Measurements from ENCODE around the gene PPFIBP2. TPM values are rescaled to one million over a fixed set of nuclear protein-coding genes. Genes with fewer than 3 reads are reported as not detected.

Gene PPFIBP2
- total RNA-seq, 1 experiment from 2014 or later, result 2.5 TPM

DNA sequence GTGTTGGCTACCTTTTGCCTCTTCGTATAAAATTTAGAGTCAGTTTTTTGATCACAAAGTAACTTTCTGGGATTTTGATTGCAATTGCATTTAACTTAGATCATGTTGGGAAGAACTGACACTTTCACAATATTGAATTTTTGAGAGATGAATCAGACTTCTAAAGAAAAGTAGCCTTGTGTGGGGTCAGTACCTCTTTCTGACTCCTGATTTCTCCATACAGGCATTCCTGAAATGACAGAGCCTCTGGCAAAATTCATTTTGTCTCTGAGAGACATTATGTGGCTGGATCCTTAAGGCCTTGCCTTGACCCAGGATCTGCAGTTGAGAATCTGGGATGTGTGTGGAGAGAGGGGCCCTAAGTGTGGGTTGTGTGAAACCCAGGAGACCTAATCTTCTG is 37.8 kb downstream of the PPFIBP2 start:
- peak; percentile 69 for DNase-seq (ENCODE audit: low read depth)

DNA sequence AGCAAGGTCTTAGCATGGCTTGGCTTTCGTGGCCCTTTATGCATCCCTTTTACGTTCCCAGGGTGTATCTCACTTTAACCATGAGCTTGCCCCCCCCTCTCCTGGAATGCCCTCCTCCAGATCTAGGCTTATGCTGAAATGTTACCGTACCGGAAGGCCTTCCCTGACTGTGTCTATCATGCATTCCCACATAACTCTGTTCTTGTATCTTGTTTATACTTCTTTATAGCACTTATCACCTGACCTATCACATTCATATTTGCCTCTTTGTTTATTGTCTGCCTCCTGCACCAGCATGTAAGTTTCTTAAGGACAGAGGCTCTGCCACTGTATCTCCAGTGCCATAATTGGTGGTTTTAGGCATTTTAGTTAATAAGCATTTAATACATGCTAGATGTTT is 38.9 kb downstream of the PPFIBP2 start:
- no peak for DNase-seq (ENCODE audit: low read depth)

DNA sequence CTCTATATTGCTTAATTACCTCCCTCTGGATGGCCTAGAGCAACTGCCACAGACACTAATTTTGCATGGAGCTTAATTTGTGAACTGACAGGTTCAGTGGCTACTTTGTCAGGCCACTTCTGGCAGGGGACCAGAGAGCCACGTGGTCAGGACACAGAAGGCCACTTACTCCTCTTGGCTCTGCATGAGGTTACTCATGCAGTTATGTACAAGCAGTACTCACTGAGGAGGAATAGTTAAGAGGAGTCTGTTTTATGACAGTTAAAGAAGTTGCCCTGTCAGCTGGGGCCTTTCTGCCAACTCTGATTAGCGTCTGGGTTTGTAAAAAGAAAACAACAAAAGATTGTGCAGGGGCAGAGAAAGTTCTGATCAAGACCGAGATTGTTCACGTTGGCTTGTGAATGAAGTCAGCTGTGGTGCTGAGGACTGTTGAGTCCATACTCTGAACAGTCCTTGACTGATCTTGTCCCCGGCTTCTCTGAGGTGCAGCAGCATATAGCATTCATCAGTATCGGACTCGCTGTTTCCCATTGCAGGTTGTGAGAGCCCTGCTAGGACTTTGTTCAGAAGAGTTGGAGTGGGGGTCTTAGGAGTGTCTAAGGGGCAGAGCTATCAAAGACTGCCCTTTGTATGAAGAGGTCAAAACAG is 41.4 kb downstream of the PPFIBP2 start:
- peak; percentile 44 for DNase-seq (ENCODE audit: low read depth)

DNA sequence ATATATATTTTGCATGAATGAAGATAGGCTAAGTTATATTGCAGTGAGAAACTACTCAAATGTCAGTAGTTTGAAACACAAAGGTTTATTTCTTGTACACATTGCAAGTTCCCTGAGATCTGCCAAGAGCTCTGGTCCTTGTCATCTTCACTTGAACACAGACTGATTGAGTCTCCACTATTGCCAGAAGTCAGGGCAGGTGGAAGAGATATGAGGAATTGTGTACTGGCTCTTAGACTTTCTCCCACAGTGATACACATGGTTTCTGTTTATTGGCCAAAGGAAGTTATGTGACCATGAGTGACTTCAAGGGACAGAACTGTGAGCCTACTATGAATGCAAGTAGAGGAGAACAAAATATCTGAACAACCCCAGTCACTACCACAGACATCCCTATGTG is 44.2 kb downstream of the PPFIBP2 start:
- DNase-seq (ENCODE audit: low read depth), result no peak

DNA sequence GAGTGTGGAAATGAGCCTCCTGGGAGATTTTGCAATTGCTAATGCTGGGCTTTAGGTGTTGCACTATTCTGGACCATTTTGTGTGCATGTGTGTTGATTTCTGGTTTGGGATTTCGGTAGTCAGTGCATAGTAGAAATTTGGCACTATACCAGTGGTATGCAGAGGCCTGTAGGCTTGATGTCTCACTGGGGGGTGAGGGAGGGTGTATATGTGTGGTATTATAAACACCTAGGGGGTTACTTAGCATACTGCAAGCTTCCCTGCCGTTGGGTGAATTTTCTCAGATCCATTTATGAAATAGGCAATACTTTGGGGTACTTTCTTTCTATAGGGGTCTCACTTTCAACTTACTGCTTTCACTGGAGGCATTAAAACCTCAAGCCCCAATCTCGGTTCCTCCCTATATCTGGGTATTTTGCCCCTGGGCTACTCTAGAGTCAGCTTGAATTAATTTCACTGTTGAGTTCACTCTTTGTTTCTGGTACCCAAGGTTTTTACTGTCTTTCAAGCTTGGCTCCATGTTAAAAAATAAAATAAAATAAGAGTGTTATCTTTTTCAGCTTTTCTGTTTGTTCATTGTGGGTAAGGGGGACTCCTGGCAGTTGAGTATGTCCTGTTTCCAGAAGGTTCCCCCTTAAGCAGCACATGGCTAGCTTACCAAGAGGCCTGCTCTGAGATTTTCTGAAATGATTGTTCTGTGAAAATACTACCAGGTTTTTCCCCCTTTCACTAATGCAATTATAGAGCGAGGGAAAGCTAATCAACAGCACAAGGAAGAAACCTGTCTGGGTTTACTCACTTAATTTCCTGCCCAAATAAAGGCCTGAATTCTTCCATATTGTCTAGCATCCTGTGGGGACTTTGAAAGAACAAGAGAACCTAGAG is 45.8 kb downstream of the PPFIBP2 start:
- no peak for DNase-seq (ENCODE audit: low read depth)

DNA sequence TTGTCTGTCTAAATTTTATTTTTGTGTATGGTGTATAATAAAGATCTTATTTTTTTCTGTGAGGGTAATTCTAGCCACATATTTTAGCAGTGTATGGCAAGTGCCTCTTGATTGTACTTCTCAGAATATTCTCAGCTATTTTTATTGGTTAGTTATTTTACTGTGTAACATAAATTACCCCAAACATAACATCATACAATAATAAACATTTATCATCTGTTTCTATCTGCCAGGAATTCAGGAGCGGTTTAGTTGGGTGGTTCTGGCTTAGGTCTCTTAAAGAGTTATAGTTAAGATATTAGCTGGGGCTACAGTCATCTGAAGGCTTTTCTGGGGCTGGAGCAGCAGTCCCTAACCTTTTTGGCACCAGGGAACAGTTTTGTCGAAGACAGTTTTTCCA is 47.8 kb downstream of the PPFIBP2 start:
- no peak for DNase-seq (ENCODE audit: low read depth)

DNA sequence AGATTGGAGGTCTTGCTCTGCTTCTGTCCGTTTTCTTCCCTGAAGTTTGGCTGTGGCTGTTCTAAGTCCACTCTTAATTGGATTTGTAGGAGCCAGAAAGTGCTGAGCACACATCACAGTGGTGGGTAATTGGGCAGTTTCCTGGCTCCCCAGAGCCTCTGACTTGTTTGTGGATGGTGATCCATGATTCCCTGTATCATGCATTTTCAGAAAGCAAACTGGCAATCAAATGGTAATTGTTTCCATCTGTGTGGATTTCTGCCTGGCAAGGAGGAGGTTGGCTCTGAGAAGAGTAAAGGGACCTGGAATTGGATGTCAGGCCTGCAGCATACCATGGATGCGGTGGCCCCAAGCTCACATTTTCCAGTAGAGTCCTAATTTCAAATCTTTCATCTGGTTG is 49.5 kb downstream of the PPFIBP2 start:
- no peak for DNase-seq (ENCODE audit: low read depth)

DNA sequence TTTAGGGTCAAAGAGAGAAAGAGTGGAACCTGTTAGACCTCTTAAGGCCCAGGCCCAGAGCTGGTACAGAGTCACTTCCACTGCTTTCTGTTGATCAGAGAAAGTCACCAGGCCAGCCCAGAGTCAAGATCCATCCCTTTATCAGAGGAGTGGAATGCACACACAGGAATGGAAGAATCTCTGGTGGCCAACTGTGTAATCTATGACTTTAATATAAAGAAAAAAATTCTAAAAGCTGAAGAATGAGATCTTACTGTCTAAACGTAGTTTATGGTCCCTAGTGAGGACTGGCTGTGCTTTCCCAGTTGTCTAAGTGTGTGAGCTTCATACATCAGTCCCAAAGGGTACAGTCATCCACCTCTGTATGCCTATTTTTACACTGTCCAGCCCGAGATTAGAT is 51.0 kb downstream of the PPFIBP2 start:
- DNase-seq (ENCODE audit: low read depth), result no peak

DNA sequence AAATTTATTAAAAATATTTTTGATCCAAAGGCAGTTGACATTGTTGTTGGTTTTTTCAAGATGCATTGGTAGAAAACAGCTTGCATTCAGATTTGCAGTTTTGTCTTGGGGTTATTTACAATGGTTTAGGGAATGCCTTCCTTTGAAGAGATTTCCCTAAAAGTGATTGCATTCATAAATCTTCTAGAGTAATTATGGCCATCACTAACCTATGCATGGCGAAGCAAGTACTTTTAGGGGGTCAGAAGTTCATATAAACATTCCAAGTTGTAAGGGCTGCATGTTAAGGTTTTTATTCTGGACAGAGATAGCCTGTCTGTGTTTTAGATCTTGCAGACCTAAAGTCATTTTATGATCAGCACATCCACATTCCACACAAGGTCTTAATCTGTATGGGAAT is 53.5 kb downstream of the PPFIBP2 start:
- DNase-seq (ENCODE audit: low read depth), result no peak

DNA sequence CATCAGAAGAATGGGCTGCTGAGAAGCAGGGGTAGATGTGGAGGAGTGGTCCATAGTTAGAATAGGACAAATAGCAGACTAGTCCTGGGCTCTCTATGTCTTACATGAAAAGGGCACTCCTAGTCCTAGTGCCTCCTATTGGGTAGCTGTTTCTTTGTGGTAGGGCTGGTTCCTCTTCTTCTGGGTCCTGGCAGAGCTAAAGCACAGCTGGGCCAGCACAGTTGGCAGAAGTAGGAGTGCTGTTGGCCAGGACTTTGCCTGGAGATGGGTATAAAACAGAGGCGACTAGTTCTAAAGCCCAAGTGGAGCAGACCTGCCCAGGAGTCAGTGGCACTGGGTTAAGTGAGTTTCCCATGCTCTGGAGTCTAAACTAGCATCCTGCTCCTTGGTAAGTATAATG is 55.2 kb downstream of the PPFIBP2 start:
- no peak for DNase-seq (ENCODE audit: low read depth)

DNA sequence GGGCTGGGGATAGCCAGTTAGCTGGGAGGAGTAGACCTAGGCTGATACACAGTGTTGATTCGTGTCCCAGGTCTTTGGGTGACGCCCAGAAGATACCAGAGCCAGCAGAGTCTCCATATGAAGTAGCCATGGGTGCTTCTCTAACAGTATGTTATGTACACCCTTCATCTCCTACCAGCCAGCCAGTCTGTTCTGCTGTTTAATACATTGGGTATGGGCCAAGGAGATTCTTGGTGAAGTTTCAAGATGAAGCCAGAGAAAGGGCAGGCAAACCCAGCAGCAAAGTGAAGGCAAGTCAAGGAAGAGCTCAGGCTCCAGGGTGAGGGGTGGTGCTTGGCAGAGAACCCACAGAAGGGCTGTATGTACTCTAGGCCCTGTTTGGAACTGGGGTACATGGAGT is 56.4 kb downstream of the PPFIBP2 start:
- no peak for DNase-seq (ENCODE audit: low read depth)

DNA sequence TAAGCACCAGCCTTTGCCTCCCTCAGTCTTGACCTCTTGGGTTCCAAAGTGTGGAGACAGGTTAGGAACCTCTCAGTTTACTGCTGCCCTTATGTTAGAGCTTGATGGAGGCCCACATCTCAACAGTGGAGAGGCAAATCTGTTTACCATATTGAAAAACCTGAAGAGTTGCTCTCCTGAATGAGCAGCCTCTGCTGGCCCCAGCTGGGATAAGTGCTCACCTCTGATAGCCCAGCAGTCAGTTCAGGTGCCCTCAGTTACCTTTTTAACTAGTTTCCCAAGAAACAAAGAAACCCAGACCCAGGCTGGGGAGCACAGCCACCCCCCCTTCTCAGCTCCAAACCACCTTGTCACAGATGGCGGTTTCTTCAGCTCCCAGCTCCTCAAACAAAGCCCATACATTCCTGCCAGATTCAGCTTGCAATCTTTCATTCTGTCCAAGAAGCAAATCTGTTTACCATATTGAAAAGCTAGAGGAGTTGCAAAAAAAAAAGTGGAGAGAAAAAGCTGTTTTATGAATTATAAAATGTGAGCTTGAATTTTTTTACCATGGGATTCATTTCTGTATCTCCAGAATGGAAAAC is 57.2 kb downstream of the PPFIBP2 start:
- no peak for DNase-seq (ENCODE audit: low read depth)

DNA sequence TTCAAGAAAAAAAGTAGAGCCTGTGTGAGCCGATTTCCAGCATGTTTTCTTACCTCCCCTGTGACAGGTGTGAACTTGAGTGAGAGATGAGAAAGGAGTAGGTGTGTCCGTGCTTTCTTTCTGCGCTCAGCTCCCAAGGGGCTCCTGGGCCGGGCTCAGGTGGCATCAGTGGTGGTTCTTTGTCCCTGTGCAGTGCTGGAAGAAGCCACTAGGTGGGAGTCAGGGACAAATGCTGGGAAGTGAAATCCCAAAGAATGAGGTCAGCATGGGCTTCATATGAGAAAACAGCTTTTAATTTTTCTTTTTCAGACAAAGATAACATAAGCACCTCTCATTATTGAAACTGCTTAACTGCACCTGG is 57.8 kb downstream of the PPFIBP2 start:
- peak; percentile 70 for DNase-seq (ENCODE audit: low read depth)

DNA sequence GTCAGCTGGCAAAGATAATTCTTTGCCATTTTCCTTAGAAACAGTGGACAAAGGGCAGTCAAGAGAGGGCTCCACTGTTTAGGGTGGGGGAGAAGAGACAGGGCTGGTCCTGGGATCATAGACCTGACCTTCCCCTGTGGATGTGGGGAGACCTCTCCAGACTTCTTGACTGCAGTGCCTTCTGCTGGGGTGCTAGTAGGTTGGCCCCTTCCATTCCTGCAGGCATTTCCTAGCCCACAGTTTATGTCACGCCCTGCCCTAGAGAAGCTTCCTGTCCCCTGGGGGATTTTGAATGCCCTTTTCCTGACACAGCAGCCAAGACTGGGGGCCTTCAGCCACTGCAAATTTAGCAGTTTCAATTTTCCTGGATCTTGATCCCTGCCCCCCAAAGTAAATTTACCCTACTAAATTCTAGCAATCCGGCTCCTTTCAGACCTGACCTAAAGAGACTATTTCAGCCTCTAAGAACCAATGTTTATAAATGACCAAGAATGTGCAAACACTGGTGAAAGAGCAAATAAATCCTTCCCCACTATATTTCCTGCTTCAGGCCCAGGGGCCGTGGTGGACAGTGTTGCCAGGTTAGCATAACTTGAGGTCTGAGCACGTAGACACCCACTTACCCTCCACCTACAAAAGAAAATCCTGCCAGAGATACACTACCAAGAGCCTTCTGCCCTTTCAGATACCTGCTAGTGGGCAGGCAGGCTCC is 58.4 kb downstream of the PPFIBP2 start:
- DNase-seq (ENCODE audit: low read depth), result peak; percentile 49

DNA sequence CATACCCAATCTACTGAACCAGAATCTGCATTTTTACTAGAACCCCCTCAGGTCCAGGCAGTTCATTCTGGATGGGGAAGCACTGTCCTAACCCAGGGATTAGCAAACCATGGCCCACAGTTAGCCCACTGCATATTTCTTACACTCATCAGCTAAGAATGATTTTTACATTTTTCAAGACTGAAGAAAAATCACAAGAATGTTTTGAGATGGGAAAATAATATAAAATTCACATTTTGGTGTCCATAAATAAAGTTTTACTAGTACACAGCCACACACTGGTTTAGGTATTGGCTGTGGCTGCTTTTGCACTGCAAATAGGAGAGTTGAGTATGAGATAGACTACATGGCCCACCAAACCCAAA is 59.4 kb downstream of the PPFIBP2 start:
- no peak for DNase-seq (ENCODE audit: low read depth)

DNA sequence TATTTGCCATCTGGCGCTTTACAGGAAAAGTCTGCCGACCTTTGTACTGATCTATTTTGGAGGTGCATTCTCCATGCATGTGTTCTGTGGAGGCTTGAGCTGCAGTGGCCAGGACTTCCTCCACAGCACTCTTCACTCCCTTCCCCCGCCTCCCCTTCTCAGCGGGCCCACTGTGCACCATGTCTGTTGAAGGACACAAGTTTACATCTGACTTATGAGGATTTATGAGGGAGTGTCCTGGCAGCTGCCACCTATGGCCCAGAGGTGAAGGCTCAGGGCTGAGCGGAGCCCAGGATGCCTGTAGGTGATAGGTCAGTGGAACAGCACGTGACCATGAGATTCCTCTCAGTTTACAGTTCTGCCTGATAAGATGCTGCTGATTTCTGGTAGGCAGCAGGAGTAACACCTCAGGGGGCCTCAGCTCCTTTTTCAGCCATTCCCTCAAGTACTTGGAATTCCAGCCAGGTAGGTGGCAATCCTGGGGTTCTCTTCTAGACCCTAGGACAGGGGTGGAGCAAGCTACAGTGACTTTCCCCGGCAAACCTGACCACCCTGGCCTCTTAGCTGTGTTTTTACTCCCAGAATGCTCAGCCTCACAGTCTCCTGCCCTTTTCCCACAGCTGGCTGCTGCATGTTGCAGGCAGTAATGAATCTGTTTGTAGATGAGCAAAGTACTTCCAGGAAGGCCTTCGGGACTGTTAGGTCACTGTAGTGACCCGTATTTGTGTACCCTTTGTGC is 59.9 kb downstream of the PPFIBP2 start:
- no peak for DNase-seq (ENCODE audit: low read depth)

DNA sequence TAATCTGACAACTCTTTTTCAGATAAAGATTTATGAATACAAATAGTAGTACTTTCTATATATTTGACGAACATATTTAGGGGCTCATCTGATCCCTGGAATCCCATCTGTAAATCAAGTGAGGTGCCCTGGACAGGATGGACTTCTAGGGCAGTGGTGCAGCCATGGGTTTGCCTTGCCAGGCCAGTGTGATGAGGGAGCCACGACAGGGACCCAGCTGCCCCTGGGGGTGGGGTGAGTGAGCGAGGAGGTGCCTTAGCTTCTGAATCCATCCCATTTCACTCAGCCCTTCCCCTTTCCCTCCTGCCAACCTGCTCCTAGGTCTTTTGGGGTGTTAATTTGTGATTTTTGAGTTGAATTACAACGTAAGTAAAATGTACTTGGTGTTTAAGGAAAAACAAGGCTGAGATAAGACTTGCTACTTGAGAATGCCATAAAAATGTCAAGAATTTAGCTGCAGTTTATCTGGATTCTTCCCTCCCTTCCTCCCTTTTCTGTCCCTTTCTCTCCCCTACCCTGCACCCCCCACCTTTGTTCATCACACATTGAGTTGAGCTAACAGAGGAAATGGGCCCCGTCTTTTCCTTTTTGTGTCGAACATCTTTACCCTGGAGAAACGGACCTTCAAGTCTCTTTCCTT is 60.8 kb downstream of the PPFIBP2 start:
- DNase-seq (ENCODE audit: low read depth), result no peak

DNA sequence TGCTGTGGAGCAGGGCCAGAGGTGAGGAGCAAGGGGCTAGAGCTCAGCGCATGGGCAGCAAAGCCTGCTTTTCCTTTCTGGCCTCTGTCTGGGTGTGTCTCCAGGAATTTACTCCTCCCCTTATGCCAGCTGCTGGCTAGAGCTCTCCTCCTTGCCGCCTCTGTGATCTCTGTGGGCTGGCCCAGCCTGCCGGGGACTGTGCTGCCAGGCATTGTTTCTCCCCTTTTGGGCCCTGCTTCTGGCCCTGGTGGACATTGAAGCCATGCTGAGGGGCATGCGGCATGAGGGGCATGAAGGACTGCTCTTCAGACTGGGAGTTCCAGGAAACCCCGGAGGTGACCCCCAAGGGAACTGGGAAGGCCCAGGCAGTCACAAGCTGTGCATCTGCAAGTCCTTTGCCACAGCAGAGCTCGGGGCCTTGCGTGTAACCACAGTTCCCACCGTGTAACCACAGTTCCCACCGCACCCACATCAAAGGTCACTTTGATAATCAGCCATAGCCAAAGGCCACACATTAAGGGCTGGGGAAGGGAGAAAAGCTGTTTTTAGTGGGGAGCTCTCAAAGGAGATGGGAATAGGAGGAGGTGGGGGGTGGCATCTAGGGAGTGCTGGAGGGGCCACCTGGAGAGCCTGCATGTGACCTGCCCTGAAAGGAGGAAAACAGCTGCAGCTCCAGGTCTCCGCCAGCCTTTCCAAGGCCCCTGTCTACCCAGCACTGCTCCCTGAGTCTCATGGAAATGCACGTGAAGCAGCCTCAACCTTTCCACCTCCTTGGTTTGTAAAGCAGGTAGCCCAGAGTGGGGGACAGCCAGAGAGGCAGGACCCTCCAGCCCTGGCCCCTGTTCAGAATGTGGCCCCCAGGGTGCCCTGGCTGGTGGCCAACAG is 62.3 kb downstream of the PPFIBP2 start:
- peak; percentile 53 for DNase-seq (ENCODE audit: low read depth)

DNA sequence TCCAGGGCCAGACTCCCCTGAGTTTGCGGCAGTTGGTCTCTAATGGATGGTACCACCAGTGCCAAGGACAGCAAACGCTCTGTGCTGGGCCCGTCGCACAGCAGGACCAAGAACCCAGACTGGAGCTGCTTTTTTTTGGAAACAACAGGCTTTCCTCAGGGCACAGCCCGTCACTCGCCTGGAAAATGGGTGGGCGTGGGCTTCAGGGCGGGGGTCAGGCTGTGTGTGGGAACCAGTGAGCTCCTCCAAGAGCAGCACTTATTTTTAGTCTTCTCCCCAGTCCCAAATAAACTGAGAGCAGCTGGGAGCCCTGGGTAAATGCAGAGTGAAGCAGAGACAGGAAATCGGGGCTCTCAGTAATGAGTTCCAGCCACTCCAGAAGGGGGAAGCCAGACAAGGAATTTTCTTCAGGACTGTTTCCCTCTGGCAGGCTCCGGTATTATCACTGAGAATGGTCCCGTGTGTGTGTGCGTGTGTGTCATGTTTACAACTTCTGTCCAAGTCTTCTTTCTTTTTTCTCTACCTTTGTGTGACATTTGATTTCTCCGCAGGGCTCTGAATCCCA is 63.0 kb downstream of the PPFIBP2 start:
- peak; percentile 29 for DNase-seq (ENCODE audit: low read depth)

All from M059J (cell line).